ENCODE measurements around the gene CDK6.

DNA sequence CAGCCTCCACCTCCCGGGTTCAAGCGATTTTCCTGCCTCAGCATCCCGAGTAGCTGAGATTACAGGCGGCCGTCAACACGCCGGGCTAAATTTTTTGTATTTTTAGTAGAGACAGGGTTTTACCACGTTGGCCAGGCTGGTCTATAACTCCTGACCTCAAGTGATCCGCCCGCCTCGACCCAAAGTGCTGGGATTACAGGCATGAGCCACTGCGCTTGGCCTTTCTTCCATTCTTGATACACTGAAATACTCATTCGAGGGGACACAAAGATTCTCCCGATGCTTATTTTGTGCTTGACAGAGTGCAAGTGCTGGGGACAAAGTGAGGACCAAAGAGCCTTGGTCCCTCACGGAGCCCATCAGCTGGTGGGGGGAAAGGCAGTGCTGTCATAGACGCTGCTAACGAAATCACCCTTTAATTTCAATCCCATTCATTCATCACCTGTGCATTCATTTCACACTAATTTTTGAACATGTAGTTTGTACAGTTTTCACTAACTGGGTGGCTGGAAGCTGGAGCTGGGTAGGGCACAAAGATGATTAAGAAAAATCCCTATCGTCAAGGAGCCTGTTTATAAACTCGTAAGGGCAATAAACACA is 245.6 kb downstream of the CDK6 start:
- TF ChIP-seq POLR2AphosphoS5 (IDR thresholded peaks at IDR 0.05) (no peak), POLR2A (IDR thresholded peaks at IDR 0.05) (no peak)
- TF ChIP-seq, protein P1, sequence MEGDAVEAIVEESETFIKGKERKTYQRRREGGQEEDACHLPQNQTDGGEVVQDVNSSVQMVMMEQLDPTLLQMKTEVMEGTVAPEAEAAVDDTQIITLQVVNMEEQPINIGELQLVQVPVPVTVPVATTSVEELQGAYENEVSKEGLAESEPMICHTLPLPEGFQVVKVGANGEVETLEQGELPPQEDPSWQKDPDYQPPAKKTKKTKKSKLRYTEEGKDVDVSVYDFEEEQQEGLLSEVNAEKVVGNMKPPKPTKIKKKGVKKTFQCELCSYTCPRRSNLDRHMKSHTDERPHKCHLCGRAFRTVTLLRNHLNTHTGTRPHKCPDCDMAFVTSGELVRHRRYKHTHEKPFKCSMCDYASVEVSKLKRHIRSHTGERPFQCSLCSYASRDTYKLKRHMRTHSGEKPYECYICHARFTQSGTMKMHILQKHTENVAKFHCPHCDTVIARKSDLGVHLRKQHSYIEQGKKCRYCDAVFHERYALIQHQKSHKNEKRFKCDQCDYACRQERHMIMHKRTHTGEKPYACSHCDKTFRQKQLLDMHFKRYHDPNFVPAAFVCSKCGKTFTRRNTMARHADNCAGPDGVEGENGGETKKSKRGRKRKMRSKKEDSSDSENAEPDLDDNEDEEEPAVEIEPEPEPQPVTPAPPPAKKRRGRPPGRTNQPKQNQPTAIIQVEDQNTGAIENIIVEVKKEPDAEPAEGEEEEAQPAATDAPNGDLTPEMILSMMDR (IDR thresholded peaks at IDR 0.05): no peak

Measured in prostate gland (tissue), 2 donors.